ENCODE results near the gene BTBD6.

Gene BTBD6

DNA sequence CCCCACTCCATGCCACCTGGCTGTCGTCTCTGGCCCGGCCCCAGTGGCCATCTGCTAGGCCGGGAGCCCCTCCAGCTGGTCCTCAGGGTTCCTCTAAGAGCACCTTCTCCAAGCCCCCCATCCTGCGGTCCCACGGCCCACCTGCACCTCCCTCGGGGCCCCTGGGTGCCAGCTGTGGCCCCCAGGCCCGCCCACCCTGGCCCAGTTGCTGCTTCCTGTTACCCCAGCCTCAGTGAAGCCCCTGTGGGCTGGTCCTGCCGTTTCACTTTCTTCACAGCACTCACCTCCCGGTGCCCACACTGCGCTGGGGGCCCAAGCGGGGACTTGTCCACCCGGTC lies 39.6 kb upstream of the BTBD6 start:
- H3K27me3 ChIP-seq (replicated peaks; ENCODE audit: control insufficient read depth, insufficient read depth, low read length) = no peaks in the 10 kb centered on the region
- no peak for DNase-seq (ENCODE audit: extremely low read depth, insufficient read length)
- TF ChIP-seq, protein P1, sequence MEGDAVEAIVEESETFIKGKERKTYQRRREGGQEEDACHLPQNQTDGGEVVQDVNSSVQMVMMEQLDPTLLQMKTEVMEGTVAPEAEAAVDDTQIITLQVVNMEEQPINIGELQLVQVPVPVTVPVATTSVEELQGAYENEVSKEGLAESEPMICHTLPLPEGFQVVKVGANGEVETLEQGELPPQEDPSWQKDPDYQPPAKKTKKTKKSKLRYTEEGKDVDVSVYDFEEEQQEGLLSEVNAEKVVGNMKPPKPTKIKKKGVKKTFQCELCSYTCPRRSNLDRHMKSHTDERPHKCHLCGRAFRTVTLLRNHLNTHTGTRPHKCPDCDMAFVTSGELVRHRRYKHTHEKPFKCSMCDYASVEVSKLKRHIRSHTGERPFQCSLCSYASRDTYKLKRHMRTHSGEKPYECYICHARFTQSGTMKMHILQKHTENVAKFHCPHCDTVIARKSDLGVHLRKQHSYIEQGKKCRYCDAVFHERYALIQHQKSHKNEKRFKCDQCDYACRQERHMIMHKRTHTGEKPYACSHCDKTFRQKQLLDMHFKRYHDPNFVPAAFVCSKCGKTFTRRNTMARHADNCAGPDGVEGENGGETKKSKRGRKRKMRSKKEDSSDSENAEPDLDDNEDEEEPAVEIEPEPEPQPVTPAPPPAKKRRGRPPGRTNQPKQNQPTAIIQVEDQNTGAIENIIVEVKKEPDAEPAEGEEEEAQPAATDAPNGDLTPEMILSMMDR (IDR thresholded peaks at IDR 0.05; ENCODE audit: insufficient read depth, low read length, poor library complexity, severe bottlenecking) = no peak
- peaks cover 4% of the 10 kb centered on the region for H3K36me3 ChIP-seq (ENCODE audit: control insufficient read depth, insufficient read depth, low read length)
- no peak overlapping the region for H3K4me3 ChIP-seq (replicated peaks; ENCODE audit: low read depth, low read length)

DNA sequence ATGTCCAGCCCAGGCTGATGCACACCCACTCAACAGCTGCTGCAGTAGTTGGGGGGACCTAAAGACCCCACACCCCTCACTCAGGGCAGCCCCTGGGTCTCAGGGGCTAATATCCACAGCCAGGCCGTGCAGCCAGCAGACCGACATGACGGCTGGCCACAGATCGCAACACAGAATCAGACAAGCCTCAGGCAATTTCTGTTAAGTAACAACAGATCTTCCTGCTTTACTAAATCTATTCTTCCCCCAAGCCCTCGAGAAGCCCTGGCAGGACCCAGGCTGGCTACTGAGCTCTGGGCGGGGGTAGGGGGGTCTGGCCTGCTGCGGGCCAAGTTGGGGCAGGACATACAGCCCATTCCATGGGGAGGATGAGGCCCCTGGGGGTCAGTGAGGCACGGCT lies 39.2 kb upstream of the BTBD6 start:
- no peaks in the 10 kb centered on the region for H3K27me3 ChIP-seq (replicated peaks; ENCODE audit: control insufficient read depth, insufficient read depth, low read length)
- DNase-seq (ENCODE audit: extremely low read depth, insufficient read length) = no peak
- no peak overlapping the region for H3K4me3 ChIP-seq (replicated peaks; ENCODE audit: low read depth, low read length)
- TF ChIP-seq, protein P1 (IDR thresholded peaks at IDR 0.05; ENCODE audit: insufficient read depth, low read length, poor library complexity, severe bottlenecking) = no peak
- H3K36me3 ChIP-seq (ENCODE audit: control insufficient read depth, insufficient read depth, low read length) = peaks cover 4% of the 10 kb centered on the region

DNA sequence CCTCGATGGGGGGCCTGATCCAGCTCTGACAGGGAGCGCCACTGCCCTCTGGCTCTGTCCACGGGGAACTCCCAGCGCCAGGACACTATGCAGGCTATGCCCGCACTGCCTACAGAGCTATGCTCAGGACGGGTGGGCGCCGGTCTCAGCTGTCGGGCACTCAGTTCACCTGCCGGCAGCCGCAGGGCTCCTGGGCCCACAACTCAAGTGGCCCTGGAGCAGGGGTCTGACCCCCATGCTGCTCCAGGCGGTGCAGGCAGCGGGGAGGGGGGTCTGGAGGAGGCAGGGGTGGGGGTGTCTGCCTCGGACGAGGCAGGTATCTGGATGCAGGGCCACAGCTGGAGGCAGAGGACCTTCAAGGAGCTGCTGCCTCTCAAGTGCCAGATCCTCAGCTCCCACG lies 38.7 kb upstream of the BTBD6 start:
- Histone ChIP-seq H3K4me3 (replicated peaks; ENCODE audit: low read depth, low read length) (no peak overlapping the region), H3K27me3 (replicated peaks; ENCODE audit: control insufficient read depth, insufficient read depth, low read length) (no peaks in the 10 kb centered on the region), H3K36me3 (ENCODE audit: control insufficient read depth, insufficient read depth, low read length) (peaks cover 4% of the 10 kb centered on the region)
- TF ChIP-seq, protein P1 (IDR thresholded peaks at IDR 0.05; ENCODE audit: insufficient read depth, low read length, poor library complexity, severe bottlenecking) = no peak
- no peak for DNase-seq (ENCODE audit: extremely low read depth, insufficient read length)

DNA sequence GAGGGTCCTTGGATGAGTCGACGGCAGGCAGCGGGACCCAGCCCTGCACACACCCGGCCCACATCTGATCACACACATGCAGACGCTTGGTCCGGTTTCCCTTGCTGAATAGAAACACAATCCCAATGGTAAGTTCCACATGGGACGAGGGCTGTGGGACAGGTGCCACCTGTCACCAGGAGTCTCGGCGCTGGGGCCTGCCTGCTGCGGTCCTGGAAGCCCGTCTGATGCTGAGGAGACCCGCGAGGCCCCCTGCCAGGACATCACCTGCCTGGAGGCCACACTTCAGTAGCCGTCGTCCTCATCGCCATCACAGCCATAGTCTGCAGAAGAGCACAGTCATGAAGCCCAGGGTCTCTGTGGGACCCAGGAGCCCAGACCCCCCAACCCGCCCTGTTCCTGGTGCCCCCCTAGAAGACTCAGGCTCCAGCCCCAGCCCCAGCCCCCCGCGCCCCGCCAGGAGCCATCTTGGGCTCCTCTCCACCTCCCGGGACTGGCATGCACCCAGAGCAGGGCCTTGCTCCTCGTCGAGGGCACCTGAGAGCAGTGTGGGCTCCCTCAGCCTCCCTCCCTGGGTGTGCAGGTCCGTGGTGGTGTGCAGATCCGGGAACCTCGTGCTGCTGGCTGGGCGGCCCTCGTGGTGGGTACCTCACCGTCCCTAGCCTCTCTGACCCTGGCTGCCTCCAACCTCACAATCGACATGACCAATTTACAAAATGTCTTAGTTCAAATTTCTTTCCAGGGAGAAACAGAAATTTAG lies 37.9 kb upstream of the BTBD6 start:
- Histone ChIP-seq H3K4me3 (replicated peaks; ENCODE audit: low read depth, low read length) (no peak overlapping the region), H3K27me3 (replicated peaks; ENCODE audit: control insufficient read depth, insufficient read depth, low read length) (no peaks in the 10 kb centered on the region), H3K36me3 (ENCODE audit: control insufficient read depth, insufficient read depth, low read length) (peaks cover 4% of the 10 kb centered on the region)
- TF ChIP-seq, protein P1 (IDR thresholded peaks at IDR 0.05; ENCODE audit: insufficient read depth, low read length, poor library complexity, severe bottlenecking) = no peak
- DNase-seq (ENCODE audit: extremely low read depth, insufficient read length) = no peak

DNA sequence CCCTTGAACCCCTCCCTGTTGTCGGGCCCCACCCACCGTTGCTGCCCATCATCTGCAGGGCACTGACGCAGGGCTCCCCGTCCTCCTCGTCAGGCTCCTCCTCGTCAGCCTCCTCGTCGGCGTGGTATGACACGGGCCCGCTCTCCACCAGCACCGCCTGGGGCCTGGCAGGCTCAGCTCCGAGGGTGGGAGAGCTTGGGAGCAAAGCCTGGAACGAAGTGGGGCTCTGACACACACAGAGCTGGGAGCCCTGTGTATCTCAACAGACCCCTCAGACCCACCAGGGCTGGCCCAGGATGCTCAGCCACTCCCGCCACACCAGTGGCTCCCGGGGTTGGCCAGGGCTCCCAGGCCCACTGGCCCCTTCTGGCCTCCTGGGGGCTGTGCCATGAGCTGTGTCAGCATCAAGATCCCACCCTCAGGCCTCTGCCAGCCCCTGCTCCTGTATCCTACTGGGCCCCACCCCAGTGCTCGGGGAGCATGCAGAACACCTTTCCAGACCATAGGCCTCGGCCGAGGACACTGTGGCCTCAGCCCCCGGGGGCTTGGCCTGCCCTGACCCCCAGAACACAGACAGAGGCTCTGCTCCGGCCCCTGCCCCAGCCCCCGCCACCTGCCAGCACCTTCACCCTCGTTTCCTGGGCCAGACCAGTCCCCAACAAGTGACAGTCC lies 37.1 kb upstream of the BTBD6 start:
- Histone ChIP-seq H3K36me3 (ENCODE audit: control insufficient read depth, insufficient read depth, low read length) (peaks cover 4% of the 10 kb centered on the region), H3K27me3 (replicated peaks; ENCODE audit: control insufficient read depth, insufficient read depth, low read length) (no peaks in the 10 kb centered on the region), H3K4me3 (replicated peaks; ENCODE audit: low read depth, low read length) (no peak overlapping the region)
- no peak for DNase-seq (ENCODE audit: extremely low read depth, insufficient read length)
- TF ChIP-seq, protein P1 (IDR thresholded peaks at IDR 0.05; ENCODE audit: insufficient read depth, low read length, poor library complexity, severe bottlenecking) = no peak

Measured in GM06990 (cell line).